Raji (cell line): ENCODE measurements around the gene CPE.

Source experiments
- POLR2A ChIP-seq: IDR thresholded peaks from 2 replicates; pipeline ENCODE4 v1.6.1; 2011; ENCODE audit warnings: low read depth, low read length, control low read depth; ENCODE audit not compliant: insufficient read depth

The CPE gene

DNA sequence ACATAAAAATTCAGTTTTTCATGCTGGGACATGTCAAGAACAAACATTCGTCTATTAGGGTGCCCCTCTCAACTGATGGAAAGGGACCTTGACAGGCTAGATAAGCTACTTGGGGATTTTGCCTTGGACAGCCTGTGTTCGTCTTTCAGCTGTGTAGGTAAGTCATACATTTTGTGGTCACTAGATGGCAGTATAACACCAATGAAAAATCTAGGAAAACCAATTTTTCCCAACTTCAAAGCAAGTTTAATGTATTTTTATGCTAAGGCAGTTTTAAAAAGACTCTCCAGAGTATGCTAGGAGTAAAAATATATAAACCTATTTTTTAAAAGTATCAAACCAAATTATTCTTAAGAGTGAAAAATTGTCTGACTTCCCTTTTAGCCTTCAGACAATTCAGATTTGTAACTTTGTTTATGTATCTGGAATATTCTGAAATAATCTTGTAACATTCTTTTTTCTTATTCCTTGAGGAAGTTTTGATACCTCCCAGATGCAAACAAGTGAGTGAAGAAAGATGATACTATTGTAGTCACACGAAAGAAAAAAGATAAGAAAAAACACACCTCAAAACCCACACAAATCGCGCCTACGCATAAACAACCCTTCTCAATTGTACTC, 158.3 kb downstream of the CPE start:
- TF ChIP-seq POLR2A, result no peak

DNA sequence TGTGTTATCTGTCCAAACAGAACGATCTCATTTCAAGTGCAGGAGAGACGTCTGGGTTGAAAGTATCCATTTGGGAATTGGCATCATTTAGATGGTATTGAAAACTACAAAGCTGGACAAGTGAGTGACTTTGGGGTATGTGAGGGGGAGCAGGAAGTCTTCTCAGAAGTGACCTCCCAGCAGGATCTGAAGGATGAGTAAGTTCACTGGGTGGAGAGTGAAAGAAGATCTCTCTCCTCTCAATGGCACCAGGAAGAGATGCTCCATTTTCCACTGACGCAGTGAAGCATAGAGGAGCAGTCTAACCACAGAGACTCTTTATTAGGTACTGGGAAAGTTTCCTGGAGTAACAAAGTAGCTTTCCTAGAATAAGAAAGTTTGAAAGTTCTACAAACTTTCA, 161.0 kb downstream of the CPE start:
- TF ChIP-seq POLR2A, result no peak

DNA sequence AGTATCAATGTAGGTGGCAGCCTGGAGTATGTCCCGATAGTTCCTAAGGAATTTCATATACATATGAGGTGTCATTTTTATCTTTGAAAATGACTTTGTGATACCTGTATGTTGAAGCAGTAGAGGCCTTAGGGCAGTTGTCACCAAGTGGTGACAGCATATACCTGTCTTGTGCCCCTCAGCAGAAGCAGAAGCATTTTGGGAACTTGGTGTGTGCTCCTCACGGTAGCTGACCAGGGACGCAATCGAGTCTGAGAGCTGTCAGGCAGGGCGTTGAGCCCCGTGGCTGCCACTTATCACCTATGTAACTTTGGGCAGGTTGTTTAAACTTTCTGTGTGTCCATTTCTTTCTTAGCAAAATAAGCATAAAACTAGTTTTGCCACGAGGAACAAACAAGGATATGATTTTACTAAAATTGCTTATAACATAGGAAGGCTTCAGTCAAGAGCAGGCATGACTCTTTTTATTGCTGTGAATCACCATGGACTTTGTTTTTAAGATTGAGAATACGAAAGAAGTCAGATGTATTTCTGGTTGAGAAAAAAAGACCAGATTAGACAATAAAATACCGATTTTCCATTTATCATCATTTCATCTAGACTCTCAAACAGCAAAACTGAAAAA, 161.5 kb downstream of the CPE start:
- no peak for TF ChIP-seq POLR2A

DNA sequence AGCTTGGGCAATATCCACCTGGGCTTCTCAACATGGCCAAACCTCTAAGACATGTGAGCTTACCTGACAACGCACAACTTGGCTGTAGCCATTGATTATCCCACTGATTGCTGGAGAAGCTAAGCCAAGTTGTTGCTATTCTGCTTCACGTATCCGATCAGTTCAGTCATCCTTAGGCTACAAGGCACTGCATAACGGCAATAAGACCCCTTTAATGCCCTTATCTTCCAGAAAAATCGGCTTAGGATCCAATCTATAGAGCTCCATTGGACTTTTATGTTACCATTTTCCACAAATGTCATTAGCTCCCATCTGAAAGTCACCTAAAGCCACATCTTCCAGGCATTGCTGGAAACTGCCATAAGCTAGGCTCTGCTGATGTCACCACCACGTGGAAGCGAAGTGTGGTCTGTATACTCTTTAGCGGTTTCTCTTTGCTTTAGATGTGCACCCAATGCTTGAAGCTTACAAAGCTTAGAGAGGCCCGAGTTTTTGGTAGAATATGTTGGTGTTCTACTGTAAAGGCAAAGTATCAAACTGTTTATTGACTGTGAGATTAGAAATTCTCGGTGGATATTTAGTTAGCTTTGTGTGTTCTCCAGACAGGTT, 163.1 kb downstream of the CPE start:
- no peak for TF ChIP-seq POLR2A

DNA sequence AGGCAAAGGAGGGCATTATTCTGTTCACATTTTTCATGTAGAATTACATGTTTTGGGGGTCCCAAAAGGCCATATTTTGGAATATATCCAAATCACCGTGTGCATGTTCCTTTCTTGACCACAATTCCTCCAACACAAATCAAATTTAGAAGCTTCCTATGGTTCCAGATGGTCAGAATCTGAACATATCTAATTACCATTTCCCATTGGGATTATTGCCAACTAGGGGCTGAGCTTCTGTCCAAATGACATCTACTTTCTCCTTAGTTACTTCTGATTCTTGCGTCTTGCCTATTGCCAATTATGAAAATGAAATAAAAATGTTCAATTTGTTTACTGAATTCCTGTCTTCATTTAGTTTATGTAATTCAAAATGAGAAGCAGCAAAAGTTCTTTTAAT, 163.7 kb downstream of the CPE start:
- no peak for TF ChIP-seq POLR2A
